ENCODE measurements around the gene ADAM8.
A peak's percentile ranks its signal among the peaks of the same experiment; 100 is the strongest.

The ADAM8 gene

GRCh38 chr10:133279326-133280226 is 2.9 kb upstream of the ADAM8 start:
- DNase-seq (ENCODE audit: low read depth in 1 of 2, low spot score in 1 of 2), result peak; percentile 90 to 92
- TF ChIP-seq POLR2AphosphoS5 (IDR thresholded peaks at IDR 0.05; ENCODE audit: low read depth), result peak; percentile 55; the same call in 1 of the 2 replicates
- no peak for TF ChIP-seq CTCF (IDR thresholded peaks at IDR 0.05; ENCODE audit: insufficient read depth, low read length)
- no peak for TF ChIP-seq REST (IDR thresholded peaks at IDR 0.05; ENCODE audit: insufficient replicate concordance, low read depth)
- no peak for TF ChIP-seq GABPA (IDR thresholded peaks at IDR 0.05; ENCODE audit: low read depth)
- TF ChIP-seq SPI1 (IDR thresholded peaks at IDR 0.05; ENCODE audit: borderline replicate concordance, low read depth), result peak; percentile 82

GRCh38 chr10:133278577-133279265 is 2.1 kb upstream of the ADAM8 start:
- peak; percentile 83 to 98 for DNase-seq (ENCODE audit: low read depth in 1 of 2, low spot score in 1 of 2)
- TF ChIP-seq REST (IDR thresholded peaks at IDR 0.05; ENCODE audit: insufficient replicate concordance, low read depth) (no peak), CTCF (IDR thresholded peaks at IDR 0.05; ENCODE audit: insufficient read depth, low read length) (no peak), SPI1 (IDR thresholded peaks at IDR 0.05; ENCODE audit: borderline replicate concordance, low read depth) (peak; percentile 69), POLR2AphosphoS5 (IDR thresholded peaks at IDR 0.05; ENCODE audit: low read depth) (peak; percentile 95), GABPA (IDR thresholded peaks at IDR 0.05; ENCODE audit: low read depth) (no peak)
- no peaks in the 10 kb centered on the region for H3K27me3 ChIP-seq (ENCODE audit: insufficient read depth, poor library complexity, severe bottlenecking)
- H3K27ac ChIP-seq (replicated peaks), result peak overlapping the region; percentile 90
- H3K4me3 ChIP-seq (replicated peaks; ENCODE audit: insufficient read depth, low read length), result no peak overlapping the region

More at GRCh38 chr10:133279326-133280226, 2.9 kb upstream of the ADAM8 start:
- H3K27me3 ChIP-seq (ENCODE audit: insufficient read depth, poor library complexity, severe bottlenecking), result no peaks in the 10 kb centered on the region
- H3K4me3 ChIP-seq (replicated peaks; ENCODE audit: insufficient read depth, low read length), result no peak overlapping the region
- H3K27ac ChIP-seq (replicated peaks), result peak overlapping the region; percentile 90

GRCh38 chr10:133277993-133278576 is 1.4 kb upstream of the ADAM8 start:
- Histone ChIP-seq H3K27me3 (ENCODE audit: insufficient read depth, poor library complexity, severe bottlenecking) (no peaks in the 10 kb centered on the region), H3K4me3 (replicated peaks; ENCODE audit: insufficient read depth, low read length) (no peak overlapping the region), H3K27ac (replicated peaks) (peak overlapping the region; percentile 90)
- DNase-seq (ENCODE audit: low read depth in 1 of 2, low spot score in 1 of 2), result peak in 1 of 2 experiments; percentile 59
- no peak for TF ChIP-seq REST (IDR thresholded peaks at IDR 0.05; ENCODE audit: insufficient replicate concordance, low read depth)
- TF ChIP-seq SPI1 (IDR thresholded peaks at IDR 0.05; ENCODE audit: borderline replicate concordance, low read depth), result peak; percentile 32; the same call in 1 of the 2 replicates

Measured in HL-60 (cell line).